HepG2 (cell line): ENCODE measurements around the gene RABEP2. TPM values are rescaled to one million over a fixed set of nuclear protein-coding genes. Genes with fewer than 3 reads are reported as not detected.

Experiments used
- FOSL1 ChIP-seq: sonication (generic); formaldehyde crosslinking; IDR thresholded peaks from 2 replicates; pipeline ENCODE4 v1.9.0; 2021; ENCODE audit warnings: missing genetic modification reagents, borderline replicate concordance
- FOSL2 ChIP-seq: sonication (generic); formaldehyde crosslinking; IDR thresholded peaks from 2 replicates; pipeline ENCODE4 v1.4.0; 2020; ENCODE audit warnings: missing genetic modification reagents
- GABPB1 ChIP-seq: IDR thresholded peaks from 2 replicates; pipeline ENCODE4 v1.6.1; 2016; ENCODE audit warnings: mild to moderate bottlenecking, missing genetic modification reagents, moderate library complexity, missing compliant biosample characterization
- GTF2F1 ChIP-seq: fragments of 150-350 bp; IDR thresholded peaks from 2 replicates; pipeline ENCODE4 v1.6.1; 2014; ENCODE audit warnings: low read length
- HCFC1 ChIP-seq: fragments of 150-350 bp; IDR thresholded peaks from 2 replicates; pipeline ENCODE4 v1.6.1; 2014; ENCODE audit warnings: low read depth, low read length
- HNRNPH1 ChIP-seq: fragments of 200-400 bp; formaldehyde crosslinking; optimal IDR thresholded peaks from 2 replicates; pipeline ENCODE3; 2017; ENCODE audit warnings: mild to moderate bottlenecking, low read depth, low read length
- IKZF1 ChIP-seq: fragments of 450-650 bp; IDR thresholded peaks from 2 replicates; pipeline ENCODE4 v1.7.1; 2016
- MLLT10 ChIP-seq: sonication (generic); formaldehyde crosslinking; IDR thresholded peaks from 2 replicates; pipeline ENCODE4 v1.4.0; 2020; ENCODE audit warnings: missing genetic modification reagents
- NFIB ChIP-seq: sonication (generic); formaldehyde crosslinking; IDR thresholded peaks from 2 replicates; pipeline ENCODE4 v1.9.0; 2021; ENCODE audit warnings: missing genetic modification reagents, mild to moderate bottlenecking, borderline replicate concordance
- PTBP1 ChIP-seq: fragments of 200-400 bp; formaldehyde crosslinking; IDR thresholded peaks from 2 replicates; pipeline ENCODE4 v1.6.1; 2018; ENCODE audit warnings: low read length, low read depth; ENCODE audit not compliant: poor library complexity, severe bottlenecking
- SAP130 ChIP-seq: IDR thresholded peaks from 2 replicates; pipeline ENCODE4 v1.6.1; 2016; ENCODE audit warnings: low read depth
- SOX13 ChIP-seq, 3 experiments: fragments of 450-650 bp in 1 of 3; sonication (generic) in 1 of 3; formaldehyde crosslinking in 1 of 3; IDR thresholded peaks in 2 of 3; conservative IDR thresholded peaks in 1 of 3; 2 replicates each; pipeline versions ENCODE4 v1.5.0 to v1.6.1; 2016 to 2020; ENCODE audit warnings: antibody characterized with exemption in 1 of 3, mild to moderate bottlenecking in 1 of 3, missing compliant biosample characterization in 1 of 3, missing genetic modification reagents in 1 of 3, moderate library complexity in 1 of 3
- THAP9 ChIP-seq: sonication (generic); formaldehyde crosslinking; IDR thresholded peaks from 2 replicates; pipeline ENCODE4; 2020; ENCODE audit warnings: missing genetic modification reagents, mild to moderate bottlenecking, borderline replicate concordance
- ZBTB10 ChIP-seq: sonication (generic); formaldehyde crosslinking; IDR thresholded peaks from 2 replicates; pipeline ENCODE4 v1.4.0; 2020; ENCODE audit warnings: missing genetic modification reagents, borderline replicate concordance
- ZFP41 ChIP-seq: sonication (generic); formaldehyde crosslinking; IDR thresholded peaks from 2 replicates; pipeline ENCODE4 v1.4.0; 2020; ENCODE audit warnings: mild to moderate bottlenecking, missing genetic modification reagents, borderline replicate concordance
- ZNF44 ChIP-seq: sonication (generic); formaldehyde crosslinking; IDR thresholded peaks from 2 replicates; pipeline ENCODE4 v1.5.1; 2020; ENCODE audit warnings: mild to moderate bottlenecking, missing genetic modification reagents
- ZNF501 ChIP-seq: sonication (generic); formaldehyde crosslinking; IDR thresholded peaks from 2 replicates; pipeline ENCODE4 v1.5.1; 2020; ENCODE audit warnings: mild to moderate bottlenecking, moderate library complexity, missing genetic modification reagents
- ZNF503 ChIP-seq: sonication (generic); formaldehyde crosslinking; IDR thresholded peaks from 2 replicates; pipeline ENCODE4 v1.4.0; 2020; ENCODE audit warnings: missing genetic modification reagents
- ZNF567 ChIP-seq: sonication (generic); formaldehyde crosslinking; IDR thresholded peaks from 2 replicates; pipeline ENCODE4 v1.8.1; 2023; ENCODE audit warnings: mild to moderate bottlenecking, missing genetic modification reagents, borderline replicate concordance
- ZNF766 ChIP-seq: sonication (generic); formaldehyde crosslinking; IDR thresholded peaks from 2 replicates; pipeline ENCODE4 v1.5.0; 2020; ENCODE audit warnings: missing genetic modification reagents, borderline replicate concordance
- polyA plus RNA-seq, 8 experiments: library from polyadenylated mRNA; depleted of rRNA in 3 of 8; stranded (reverse) in 7 of 8; unstranded in 1 of 8; fragments of >200 nt; fragmentation: Illumina TruSeq in 4 of 8; extraction: Trizol in 4 of 8; gene quantifications; 2 replicates each; pipeline versions ENCODE4 v1.2.1 to v1.2.3, GENCODE V29; 2011 to 2016; ENCODE audit warnings: low read depth in 4 of 8, missing spikeins in 1 of 8, mixed read lengths in 1 of 8; ENCODE audit not compliant: insufficient read depth in 1 of 8
- total RNA-seq, 5 experiments: library from RNA; depleted of rRNA; stranded (reverse); fragments of >200 nt; fragmentation: Illumina TruSeq; extraction: Trizol; gene quantifications; 2 replicates each; pipeline ENCODE4 v1.2.3, GENCODE V29; 2016; ENCODE audit warnings: low read depth in 1 of 5

RABEP2 gene
- total and polyA plus RNA-seq, 2 of the 13 experiments (the other 11 are each of a cell fraction or from before 2014, with no cell fraction given): 10.8 to 18.4 TPM

GRCh38 chr16:28974437-28975157, 49.6 kb upstream of the RABEP2 start, which contains the start of gene SPNS1 (continued):
- TF ChIP-seq HNRNPH1 (no peak), ZNF503 (peak; percentile 92), GABPB1 (CRISPR knock-in tag) (peak; percentile 93), SOX13 (IDR thresholded peaks at IDR 0.05) (no peak), SOX13 (CRISPR knock-in tag; conservative IDR thresholded peaks at IDR 0.05 in 1 of 2, IDR thresholded peaks at IDR 0.05 in 1 of 2) (peak in 1 of 2 experiments; percentile 63; a peak in 2 of 4 replicates), ZFP41 (CRISPR knock-in tag) (peak; percentile 83), MLLT10 (no peak), PTBP1 (no peak), GTF2F1 (peak; percentile 76; the same call in 1 of the 2 replicates), ZNF501 (CRISPR knock-in tag) (peak; percentile 98), FOSL1 (peak; percentile 47; the same call in 1 of the 2 replicates), IKZF1 (no peak), FOSL2 (CRISPR knock-in tag) (peak; percentile 69), ZNF567 (CRISPR knock-in tag) (peak; percentile 97), ZNF44 (CRISPR knock-in tag) (peak; percentile 95; the same call in 1 of the 2 replicates), SAP130 (peak; percentile 100), NFIB (CRISPR knock-in tag) (no peak), HCFC1 (peak; percentile 77), THAP9 (peak; percentile 93), ZBTB10 (CRISPR knock-in tag) (peak; percentile 83; the same call in 1 of the 2 replicates), ZNF766 (CRISPR knock-in tag) (peak; percentile 96)
